Smooth muscle cell (in vitro differentiated cells): ENCODE measurements around the gene TAF11L9. TPM values are rescaled to one million over a fixed set of nuclear protein-coding genes. Genes with fewer than 3 reads are reported as not detected.
"Not testable (repeated sequence)": the region's sequence is repeated elsewhere in the genome, so short reads cannot be mapped to it uniquely, and the experiment has no call there.

Experiments
- DNase-seq: peaks from one replicate; lab custom pipeline; 2025; ENCODE audit not compliant: unreplicated experiment; lab: John Stamatoyannopoulos, UW
- H2AFZ ChIP-seq: fragments of 200-600 bp; sonication (generic); 2 replicates; pipeline ENCODE4 v1.6.0; 2016; ENCODE audit warnings: antibody characterized with exemption, low read depth, mild to moderate bottlenecking
- H3F3A ChIP-seq: fragments of 200-600 bp; sonication (generic); 2 replicates; pipeline ENCODE4 v1.6.0; 2017; ENCODE audit warnings: antibody characterized with exemption, low read depth
- H3K27ac ChIP-seq: fragments of 200-600 bp; sonication (generic); 2 replicates; pipeline ENCODE4 v1.5.1; 2016; ENCODE audit warnings: low read depth, mild to moderate bottlenecking
- H3K27me3 ChIP-seq: fragments of 200-600 bp; sonication (generic); 2 replicates; pipeline ENCODE4 v1.6.1; 2016; ENCODE audit warnings: low read depth, mild to moderate bottlenecking
- H3K36me3 ChIP-seq: fragments of 200-600 bp; sonication (generic); 2 replicates; pipeline ENCODE4 v1.5.1; 2016; ENCODE audit warnings: low read depth
- H3K4me1 ChIP-seq: fragments of 200-600 bp; sonication (generic); 2 replicates; pipeline ENCODE4 v1.5.1; 2016; ENCODE audit warnings: low read depth
- H3K4me2 ChIP-seq: fragments of 200-600 bp; sonication (generic); 2 replicates; pipeline ENCODE4 v1.6.0; 2016; ENCODE audit warnings: mild to moderate bottlenecking
- H3K4me3 ChIP-seq: fragments of 200-600 bp; sonication (generic); 2 replicates; pipeline ENCODE4 v1.5.1; 2016; ENCODE audit warnings: mild to moderate bottlenecking
- H3K79me2 ChIP-seq: fragments of 200-600 bp; sonication (generic); 2 replicates; pipeline ENCODE4 v1.6.0; 2016; ENCODE audit warnings: low read depth, mild to moderate bottlenecking
- H3K9ac ChIP-seq: fragments of 200-600 bp; sonication (generic); 2 replicates; pipeline ENCODE4 v1.6.0; 2016; ENCODE audit warnings: low read depth
- H3K9me3 ChIP-seq: fragments of 200-600 bp; sonication (generic); replicated peaks from 2 replicates; pipeline ENCODE4 v1.5.1; 2016; ENCODE audit warnings: low read depth
- H4K20me1 ChIP-seq: fragments of 200-600 bp; sonication (generic); 2 replicates; pipeline ENCODE4 v1.6.0; 2016; ENCODE audit warnings: low read depth
- WGBS: methylation state at CpG from one replicate; pipeline ENCODE4 v1.1.7; 2016; ENCODE audit warnings: low lambda C conversion rate; 5-methylcytosine and 5-hydroxymethylcytosine counted together
- polyA plus RNA-seq: library from polyadenylated mRNA; unstranded; fragments of >200 nt; fragmentation: Nextera tagmentation; extraction: Ambion mirVana; gene quantifications from 2 replicates; pipeline ENCODE4 v1.2.1, GENCODE V29; 2016
- total RNA-seq: library from RNA; depleted of rRNA; stranded (reverse); fragments of >200 nt; gene quantifications from 2 replicates; pipeline ENCODE4 v1.2.3, GENCODE V29; 2014
- TF ChIP-seq, protein P1 (sequence below): fragments of 200-600 bp; sonication (generic); IDR thresholded peaks from 2 replicates; pipeline ENCODE4 v1.5.1; 2017; ENCODE audit warnings: borderline replicate concordance, mild to moderate bottlenecking, antibody characterized with exemption; ENCODE audit not compliant: insufficient read depth, poor library complexity, severe bottlenecking

Gene TAF11L9
- total and polyA plus RNA-seq, 2 experiments from 2014 or later: not detected

GRCh38 chr5:17619354-17619753 is 25.2 kb upstream of the TAF11L9 start:
- 90% methylated on average over 3 of the region's 3 CpGs for WGBS
- no peak overlapping the region for H2AFZ ChIP-seq
- no peaks in the 10 kb centered on the region for H4K20me1 ChIP-seq

GRCh38 chr5:17614872-17615605 is 20.8 kb upstream of the TAF11L9 start:
- Histone ChIP-seq H3K9me3 (no peaks in the 10 kb centered on the region), H3K79me2 (no peaks in the 10 kb centered on the region), H3F3A (no peaks in the 10 kb centered on the region), H3K9ac (no peak overlapping the region), H3K4me3 (no peak overlapping the region), H3K27ac (no peak overlapping the region), H3K27me3 (no peaks in the 10 kb centered on the region), H3K4me2 (no peak overlapping the region), H3K36me3 (no peaks in the 10 kb centered on the region), H3K4me1 (no peaks in the 10 kb centered on the region), H2AFZ (no peak overlapping the region), H4K20me1 (no peaks in the 10 kb centered on the region)
- DNase-seq: no peak
- TF ChIP-seq, protein P1, sequence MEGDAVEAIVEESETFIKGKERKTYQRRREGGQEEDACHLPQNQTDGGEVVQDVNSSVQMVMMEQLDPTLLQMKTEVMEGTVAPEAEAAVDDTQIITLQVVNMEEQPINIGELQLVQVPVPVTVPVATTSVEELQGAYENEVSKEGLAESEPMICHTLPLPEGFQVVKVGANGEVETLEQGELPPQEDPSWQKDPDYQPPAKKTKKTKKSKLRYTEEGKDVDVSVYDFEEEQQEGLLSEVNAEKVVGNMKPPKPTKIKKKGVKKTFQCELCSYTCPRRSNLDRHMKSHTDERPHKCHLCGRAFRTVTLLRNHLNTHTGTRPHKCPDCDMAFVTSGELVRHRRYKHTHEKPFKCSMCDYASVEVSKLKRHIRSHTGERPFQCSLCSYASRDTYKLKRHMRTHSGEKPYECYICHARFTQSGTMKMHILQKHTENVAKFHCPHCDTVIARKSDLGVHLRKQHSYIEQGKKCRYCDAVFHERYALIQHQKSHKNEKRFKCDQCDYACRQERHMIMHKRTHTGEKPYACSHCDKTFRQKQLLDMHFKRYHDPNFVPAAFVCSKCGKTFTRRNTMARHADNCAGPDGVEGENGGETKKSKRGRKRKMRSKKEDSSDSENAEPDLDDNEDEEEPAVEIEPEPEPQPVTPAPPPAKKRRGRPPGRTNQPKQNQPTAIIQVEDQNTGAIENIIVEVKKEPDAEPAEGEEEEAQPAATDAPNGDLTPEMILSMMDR: no peak
- WGBS: 93% methylated on average over 17 of the region's 17 CpGs

More at GRCh38 chr5:17619354-17619753, 25.2 kb upstream of the TAF11L9 start:
- H3K4me1 ChIP-seq: no peaks in the 10 kb centered on the region
- no peak overlapping the region for H3K27ac ChIP-seq
- no peaks in the 10 kb centered on the region for H3K9me3 ChIP-seq
- no peaks in the 10 kb centered on the region for H3K27me3 ChIP-seq
- no peak overlapping the region for H3K4me3 ChIP-seq
- TF ChIP-seq, protein P1: no peak
- H3K79me2 ChIP-seq: no peaks in the 10 kb centered on the region
- no peak for DNase-seq
- no peaks in the 10 kb centered on the region for H3K36me3 ChIP-seq
- H3F3A ChIP-seq: no peaks in the 10 kb centered on the region
- no peak overlapping the region for H3K9ac ChIP-seq
- no peak overlapping the region for H3K4me2 ChIP-seq

DNA sequence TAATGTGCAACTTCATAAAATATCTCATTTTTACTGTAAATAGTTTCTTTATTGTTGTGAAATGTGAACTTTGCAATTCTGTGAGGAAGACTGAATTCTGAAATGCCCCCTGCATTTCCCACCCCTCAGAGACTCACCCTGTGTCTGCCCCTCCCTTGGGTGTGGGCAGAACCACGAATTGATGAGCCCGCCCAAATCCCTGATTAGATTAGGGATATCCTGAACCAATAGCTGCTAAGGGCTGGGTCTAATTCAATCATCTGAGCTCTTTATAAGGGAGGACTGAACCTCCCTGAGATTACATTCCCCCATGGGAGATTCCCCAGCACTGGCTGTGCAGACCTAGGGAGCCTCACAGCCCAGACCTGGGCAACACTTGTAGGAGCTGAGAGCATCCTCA is 15.9 kb upstream of the TAF11L9 start, which contains the start of gene TAF11L12:
Gene TAF11L12, plus strand, starts transcription at position 301 of the 400 bp plus-strand sequence.
- H3K36me3 ChIP-seq, H3K79me2 ChIP-seq, H3K9me3 ChIP-seq, H3K27me3 ChIP-seq, H3F3A ChIP-seq, H3K27ac ChIP-seq, H4K20me1 ChIP-seq, H3K4me2 ChIP-seq, H3K9ac ChIP-seq, H3K4me3 ChIP-seq, DNase-seq, H3K4me1 ChIP-seq, H2AFZ ChIP-seq: not testable (repeated sequence)
- WGBS: 75% methylated on average over 2 of the region's 2 CpGs

GRCh38 chr5:17607461-17607860 is 13.3 kb upstream of the TAF11L9 start:
- not testable (repeated sequence) for H3K79me2 ChIP-seq, H3K4me3 ChIP-seq, H3K27ac ChIP-seq, H2AFZ ChIP-seq, H3K9me3 ChIP-seq, H3F3A ChIP-seq, H4K20me1 ChIP-seq, DNase-seq, H3K36me3 ChIP-seq, H3K4me2 ChIP-seq, H3K9ac ChIP-seq, H3K4me1 ChIP-seq, H3K27me3 ChIP-seq
- 80% methylated on average over 4 of the region's 4 CpGs for WGBS

GRCh38 chr5:17604951-17605350 is 10.8 kb upstream of the TAF11L9 start:
- DNase-seq: no peak

GRCh38 chr5:17603880-17604279 is 9.7 kb upstream of the TAF11L9 start, which contains the start of gene TAF11L11:
Gene TAF11L11, plus strand, starts transcription at chr5:17604183.
- not testable (repeated sequence) for H3K4me1 ChIP-seq, H3K9me3 ChIP-seq, H3K4me2 ChIP-seq, H3K9ac ChIP-seq, DNase-seq, H4K20me1 ChIP-seq, H3F3A ChIP-seq, H3K4me3 ChIP-seq, H3K27me3 ChIP-seq, H3K79me2 ChIP-seq, H3K36me3 ChIP-seq, H3K27ac ChIP-seq, H2AFZ ChIP-seq
- WGBS: 93% methylated on average over 6 of the region's 6 CpGs

More at GRCh38 chr5:17604951-17605350, 10.8 kb upstream of the TAF11L9 start:
- H3K4me3 ChIP-seq: no peak overlapping the region
- H3K9ac ChIP-seq: no peak overlapping the region
- H3K27me3 ChIP-seq: no peaks in the 10 kb centered on the region
- no peaks in the 10 kb centered on the region for H3K4me1 ChIP-seq
- H3K27ac ChIP-seq: no peak overlapping the region
- no peak overlapping the region for H3K4me2 ChIP-seq
- no peak overlapping the region for H2AFZ ChIP-seq
- 95% methylated on average over 14 of the region's 14 CpGs for WGBS
- no peaks in the 10 kb centered on the region for H3F3A ChIP-seq
- H4K20me1 ChIP-seq: no peaks in the 10 kb centered on the region
- H3K36me3 ChIP-seq: no peaks in the 10 kb centered on the region
- no peaks in the 10 kb centered on the region for H3K9me3 ChIP-seq
- no peaks in the 10 kb centered on the region for H3K79me2 ChIP-seq
- TF ChIP-seq, protein P1: no peak
